Natural killer cell treated with Interleukin-12 subunit alpha and Interleukin-12 subunit beta and Interleukin-15 and Interleukin-18, amount 100 ng/mL, for 72 hours (primary cell): Measurements from ENCODE around the gene TAS2R38. TPM values are rescaled to one million over a fixed set of nuclear protein-coding genes. Genes with fewer than 3 reads are reported as not detected.
"Not testable (repeated sequence)": the region's sequence is repeated elsewhere in the genome, so short reads cannot be mapped to it uniquely, and the experiment has no call there.

ENCODE experiments used
- ATAC-seq, 2 donors: fragments of 150-1000 bp; cut with Tn5 transposase in 1 of 2; sonication (Bioruptor Pico), chemical (Tn5 transposase) in 1 of 2; 2 replicates each; pipeline ENCODE4 v1.10.0; 2021
- DNase-seq: peaks from one replicate; pipeline ENCODE4 v3.0.0; 2022; ENCODE audit warnings: low spot score
- H3K27ac Mint-ChIP-seq, 2 donors: 1 replicate in 1 of 2; 2 replicates in 1 of 2; pipeline ENCODE4 v1.8.0; 2022; ENCODE audit warnings: mixed read lengths in 2 of 2, mild to moderate bottlenecking in 1 of 2, moderate library complexity in 1 of 2
- H3K27me3 Mint-ChIP-seq, 2 donors: 1 replicate in 1 of 2; 2 replicates in 1 of 2; pipeline ENCODE4 v1.8.0; 2022; ENCODE audit warnings: mixed read lengths in 2 of 2
- H3K36me3 Mint-ChIP-seq: one replicate; pipeline ENCODE4 v1.8.0; 2022; ENCODE audit warnings: mixed read lengths
- H3K4me1 Mint-ChIP-seq, 2 donors: 1 replicate in 1 of 2; 2 replicates in 1 of 2; pipeline ENCODE4 v1.8.0; 2022; ENCODE audit warnings: low read depth in 2 of 2, mixed read lengths in 2 of 2, mild to moderate bottlenecking in 1 of 2
- H3K4me3 Mint-ChIP-seq: one replicate; pipeline ENCODE4 v1.8.0; 2022; ENCODE audit warnings: mixed read lengths
- H3K9me3 Mint-ChIP-seq: 2 replicates; pipeline ENCODE4 v1.8.0; 2022; ENCODE audit warnings: mixed read lengths
- total RNA-seq, 2 donors: library from RNA; stranded (reverse); gene quantifications; one replicate each; pipeline ENCODE4 v1.2.3, GENCODE V29; 2022

The TAS2R38 gene
- total RNA-seq, 2 donors from 2014 or later: not detected

GRCh38 chr7:141992156-141992555 lies 18.6 kb upstream of the TAS2R38 start:
- H3K27me3 Mint-ChIP-seq: peaks cover 0 to 10% of the 10 kb centered on the region in 2 donors
- ATAC-seq (no peak), DNase-seq (no peak)
- no peak overlapping the region for H3K4me3 Mint-ChIP-seq
- H3K4me1 Mint-ChIP-seq: peaks cover 23 to 48% of the 10 kb centered on the region in 2 donors
- H3K36me3 Mint-ChIP-seq: peaks cover 7% of the 10 kb centered on the region
- peak overlapping the region in 1 of 2 donors; percentile 80 for H3K27ac Mint-ChIP-seq
- no peaks in the 10 kb centered on the region for H3K9me3 Mint-ChIP-seq

- Mint-ChIP-seq H3K27ac (peak overlapping the region in 1 of 2 donors; percentile 80), H3K27me3 (no peaks in the 10 kb centered on the region), H3K4me3 (peak overlapping the region; percentile 2), H3K36me3 (no peaks in the 10 kb centered on the region), H3K4me1 (peaks cover 22 to 49% of the 10 kb centered on the region in 2 donors), H3K9me3 (no peaks in the 10 kb centered on the region)
- peak; percentile 58 to 59 for ATAC-seq
- DNase-seq: no peak
These were observed 17.6 kb upstream of the TAS2R38 start for GRCh38 chr7:141991140-141991539.

DNA sequence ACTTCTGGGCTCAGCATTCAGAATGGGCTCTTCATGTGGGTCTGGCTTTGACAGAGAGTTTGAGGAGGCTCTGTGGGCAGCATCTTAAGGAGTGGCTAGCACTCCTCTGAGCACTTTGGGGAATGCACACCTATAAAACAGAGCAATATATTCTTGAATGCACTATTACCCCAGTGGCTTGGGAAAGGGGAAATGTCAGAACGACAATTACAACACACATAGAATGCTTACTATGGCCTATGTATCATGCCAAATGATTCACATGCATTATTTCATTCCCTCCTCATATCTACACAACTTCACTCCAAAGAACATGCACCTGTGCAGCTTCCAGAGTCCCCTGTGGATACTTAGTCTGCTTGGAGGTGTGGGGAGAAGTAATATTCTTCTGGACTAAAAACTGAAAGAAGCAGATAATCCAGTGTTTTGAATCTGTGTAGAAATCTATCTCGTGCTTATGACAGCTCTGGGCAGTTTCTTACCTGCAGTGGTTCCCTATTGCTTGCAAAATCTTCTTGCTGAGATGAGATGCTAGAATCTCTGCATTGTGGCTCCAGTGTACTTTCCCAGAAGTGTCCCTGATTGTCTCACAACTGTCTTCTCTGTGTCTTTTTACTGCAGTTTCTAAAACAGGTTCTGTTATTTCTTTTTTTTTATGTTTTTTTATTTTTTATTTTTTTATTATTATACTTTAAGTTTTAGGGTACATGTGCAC lies 16.6 kb upstream of the TAS2R38 start:
- Mint-ChIP-seq H3K4me3 (no peak overlapping the region), H3K36me3 (no peaks in the 10 kb centered on the region), H3K9me3 (no peaks in the 10 kb centered on the region), H3K27ac (peak overlapping the region in 1 of 2 donors; percentile 80), H3K27me3 (no peaks in the 10 kb centered on the region), H3K4me1 (peaks cover 22 to 46% of the 10 kb centered on the region in 2 donors)
- no peak for DNase-seq
- no peak for ATAC-seq

GRCh38 chr7:141987803-141988202 lies 14.2 kb upstream of the TAS2R38 start:
- not testable (repeated sequence) for H3K36me3 Mint-ChIP-seq, ATAC-seq, H3K4me3 Mint-ChIP-seq, DNase-seq, H3K9me3 Mint-ChIP-seq, H3K27me3 Mint-ChIP-seq
- H3K4me1 Mint-ChIP-seq: peaks cover 22 to 36% of the 10 kb centered on the region in 2 donors
- H3K27ac Mint-ChIP-seq: peak overlapping the region in 1 of 2 donors; percentile 84

DNA sequence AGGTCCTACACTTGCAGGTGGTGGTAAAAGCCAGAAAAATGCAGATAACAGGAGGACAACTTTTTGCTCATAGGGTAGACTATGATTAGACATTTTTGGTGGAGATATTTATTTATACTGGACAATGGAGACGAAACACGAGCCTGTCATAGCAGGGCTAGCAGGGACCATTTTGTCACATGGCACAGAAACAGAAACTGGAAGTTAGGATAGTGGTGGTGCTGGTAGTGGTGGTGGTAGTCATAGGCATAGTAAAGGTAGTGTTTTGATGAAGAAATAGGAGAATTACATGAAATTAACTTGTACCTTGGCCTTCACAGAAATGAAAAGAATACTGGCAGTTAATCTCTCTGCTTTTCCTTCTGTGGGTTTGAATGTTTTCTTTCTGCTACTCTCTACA lies 13.3 kb upstream of the TAS2R38 start:
- DNase-seq (no peak), ATAC-seq (peak in 1 of 2 donors; percentile 73)
- Mint-ChIP-seq H3K36me3 (no peaks in the 10 kb centered on the region), H3K4me1 (peaks cover 22 to 36% of the 10 kb centered on the region in 2 donors), H3K4me3 (no peak overlapping the region), H3K27ac (peak overlapping the region in 1 of 2 donors; percentile 84), H3K27me3 (no peaks in the 10 kb centered on the region), H3K9me3 (no peaks in the 10 kb centered on the region)

GRCh38 chr7:141985926-141986325 lies 12.4 kb upstream of the TAS2R38 start:
- ATAC-seq, H3K27me3 Mint-ChIP-seq, H3K36me3 Mint-ChIP-seq, DNase-seq, H3K9me3 Mint-ChIP-seq, H3K4me3 Mint-ChIP-seq: not testable (repeated sequence)
- H3K27ac Mint-ChIP-seq: peak overlapping the region in 1 of 2 donors; percentile 35
- H3K4me1 Mint-ChIP-seq: peaks cover 19 to 32% of the 10 kb centered on the region in 2 donors

- no peaks in the 10 kb centered on the region for H3K36me3 Mint-ChIP-seq
- DNase-seq (no peak), ATAC-seq (peak in 1 of 2 donors; percentile 36)
- peaks cover 4% of the 10 kb centered on the region for H3K9me3 Mint-ChIP-seq
- no peaks in the 10 kb centered on the region for H3K27me3 Mint-ChIP-seq
- peak overlapping the region; percentile 29 for H3K4me3 Mint-ChIP-seq
- H3K27ac Mint-ChIP-seq: peak overlapping the region; percentile 20 to 89
- peaks cover 12 to 32% of the 10 kb centered on the region in 2 donors for H3K4me1 Mint-ChIP-seq
These were observed 6.0 kb upstream of the TAS2R38 start for GRCh38 chr7:141979568-141979967.

DNA sequence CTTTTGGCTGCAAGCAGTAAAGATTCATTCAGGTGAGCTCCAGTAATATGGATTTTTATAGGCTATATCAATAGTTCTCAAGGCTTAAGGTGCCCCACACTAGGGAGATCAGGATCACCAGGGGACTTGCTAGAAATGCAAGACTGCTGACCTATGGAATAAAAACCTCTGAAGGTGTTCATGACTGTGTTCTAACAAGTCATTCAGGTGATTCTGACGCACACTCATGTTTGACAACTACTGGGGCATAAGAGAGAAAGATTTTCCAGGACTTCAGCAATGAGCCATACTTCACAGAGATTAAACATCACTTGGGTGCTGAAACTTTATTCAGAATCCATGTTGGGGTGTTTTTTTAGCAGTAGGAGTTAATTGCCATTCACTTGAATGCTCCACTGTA lies 4.8 kb upstream of the TAS2R38 start:
- DNase-seq: no peak
- Mint-ChIP-seq H3K27me3 (no peaks in the 10 kb centered on the region), H3K9me3 (peaks cover 4% of the 10 kb centered on the region), H3K4me1 (peaks cover 12 to 32% of the 10 kb centered on the region in 2 donors), H3K36me3 (no peaks in the 10 kb centered on the region), H3K4me3 (no peak overlapping the region), H3K27ac (no peak overlapping the region)
- ATAC-seq: no peak

- Mint-ChIP-seq H3K36me3 (no peaks in the 10 kb centered on the region), H3K27me3 (no peaks in the 10 kb centered on the region), H3K27ac (peak overlapping the region in 1 of 2 donors; percentile 76), H3K4me3 (peak overlapping the region; percentile 55), H3K9me3 (peaks cover 4% of the 10 kb centered on the region), H3K4me1 (peaks cover 12 to 32% of the 10 kb centered on the region in 2 donors)
- DNase-seq (no peak), ATAC-seq (no peak)
These were observed 3.1 kb upstream of the TAS2R38 start for GRCh38 chr7:141976524-141977245.

DNA sequence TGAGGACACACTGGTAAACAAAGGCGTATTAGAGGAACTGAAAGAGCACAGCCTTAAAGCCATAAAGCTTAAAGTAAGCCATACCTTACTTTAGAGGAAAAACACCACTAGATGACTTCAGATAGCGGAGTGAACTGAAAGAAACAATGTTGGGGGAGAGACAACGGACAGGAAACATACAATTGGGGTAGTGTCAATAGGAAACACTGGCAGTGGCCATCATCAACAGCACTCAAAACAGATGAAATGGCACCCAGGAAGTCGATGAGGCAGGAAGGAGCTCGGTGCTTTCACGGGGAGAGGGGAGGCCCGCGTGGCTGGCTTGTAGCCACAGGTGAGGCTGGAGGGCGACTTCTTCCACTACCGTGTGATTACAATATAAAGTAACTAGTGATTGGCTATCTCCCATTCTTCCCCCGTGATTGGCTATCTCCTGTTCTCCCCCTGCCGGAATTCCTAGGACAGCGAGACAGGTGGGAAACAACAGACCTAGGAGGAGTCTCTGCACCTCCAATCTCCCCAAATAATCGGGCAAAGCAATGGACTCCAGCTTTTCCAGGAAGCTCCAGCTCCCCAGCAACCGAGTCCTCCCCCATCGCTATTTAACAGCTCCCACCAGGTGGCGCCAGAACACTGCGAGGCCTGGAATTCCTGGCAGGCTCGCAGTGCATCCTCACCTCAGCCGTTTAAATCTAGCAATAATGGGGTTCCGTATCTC lies 2.4 kb upstream of the TAS2R38 start:
- ATAC-seq: peak; percentile 63 to 83
- H3K27me3 Mint-ChIP-seq: no peaks in the 10 kb centered on the region
- H3K27ac Mint-ChIP-seq: peak overlapping the region; percentile 16 to 76
- peaks cover 4% of the 10 kb centered on the region for H3K9me3 Mint-ChIP-seq
- no peak for DNase-seq
- no peaks in the 10 kb centered on the region for H3K36me3 Mint-ChIP-seq
- H3K4me3 Mint-ChIP-seq: peak overlapping the region; percentile 55
- peaks cover 12 to 32% of the 10 kb centered on the region in 2 donors for H3K4me1 Mint-ChIP-seq

DNA sequence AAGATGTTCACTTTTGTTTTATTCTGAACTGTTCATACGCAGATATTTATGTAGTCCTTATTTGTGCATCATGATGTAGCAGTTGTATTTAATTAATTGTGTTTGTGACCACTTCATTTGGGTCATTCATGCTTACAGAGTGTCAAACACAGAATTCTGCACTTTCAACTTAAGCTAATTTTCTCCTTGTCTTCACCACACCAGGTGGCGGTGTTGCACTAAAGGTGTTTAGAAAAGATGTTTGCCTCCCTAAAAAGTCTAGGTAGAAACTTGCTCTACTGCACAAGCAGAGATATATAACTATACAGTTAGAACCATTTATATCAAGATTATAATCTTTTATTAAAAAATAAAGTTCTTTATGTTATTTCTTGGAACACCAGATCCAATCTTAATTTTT lies 1.3 kb upstream of the TAS2R38 start:
- H3K9me3 Mint-ChIP-seq: peaks cover 4% of the 10 kb centered on the region
- H3K4me1 Mint-ChIP-seq: peaks cover 12 to 28% of the 10 kb centered on the region in 2 donors
- H3K27ac Mint-ChIP-seq: no peak overlapping the region
- no peaks in the 10 kb centered on the region for H3K36me3 Mint-ChIP-seq
- no peak overlapping the region for H3K4me3 Mint-ChIP-seq
- DNase-seq (no peak), ATAC-seq (no peak)
- H3K27me3 Mint-ChIP-seq: no peaks in the 10 kb centered on the region

DNA sequence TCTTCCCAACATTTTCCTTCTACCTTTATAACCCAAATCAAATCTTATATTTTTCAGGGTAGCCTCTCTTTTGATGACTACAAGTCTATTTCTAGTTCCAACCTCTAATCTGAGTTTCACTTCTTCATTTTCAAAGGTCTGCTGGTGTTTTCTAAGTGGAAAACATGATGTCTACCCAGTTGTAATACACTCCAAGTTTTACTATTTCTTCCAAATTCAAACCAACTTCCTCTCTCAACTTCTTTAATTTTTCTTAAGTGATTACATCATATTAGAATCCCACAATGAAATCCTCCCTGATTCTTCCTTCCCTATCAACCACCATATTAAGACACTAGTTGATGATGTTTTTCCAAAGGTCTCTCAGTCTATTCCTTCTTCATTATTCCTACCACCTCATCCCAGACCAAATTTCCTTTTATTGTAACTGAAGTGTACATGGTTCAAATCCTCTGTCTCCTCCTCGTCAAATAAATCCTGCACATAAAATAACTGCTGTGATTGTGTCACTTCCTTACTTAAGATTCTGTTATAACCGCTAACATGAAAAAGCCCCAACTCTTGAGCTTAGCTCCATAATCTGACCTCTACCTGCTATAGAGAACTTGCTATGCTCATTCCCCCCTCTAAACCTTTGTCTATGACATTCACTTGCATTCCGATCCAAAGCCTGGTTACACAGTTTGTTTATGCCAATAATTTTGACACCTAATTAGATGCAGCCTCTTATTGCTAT lies 12.7 kb downstream of the TAS2R38 start:
- no peak overlapping the region for H3K27ac Mint-ChIP-seq
- no peaks in the 10 kb centered on the region for H3K9me3 Mint-ChIP-seq
- no peak for DNase-seq
- H3K36me3 Mint-ChIP-seq: no peaks in the 10 kb centered on the region
- no peak for ATAC-seq
- no peaks in the 10 kb centered on the region for H3K4me1 Mint-ChIP-seq
- no peak overlapping the region for H3K4me3 Mint-ChIP-seq
- H3K27me3 Mint-ChIP-seq: peaks cover 0 to 8% of the 10 kb centered on the region in 2 donors

DNA sequence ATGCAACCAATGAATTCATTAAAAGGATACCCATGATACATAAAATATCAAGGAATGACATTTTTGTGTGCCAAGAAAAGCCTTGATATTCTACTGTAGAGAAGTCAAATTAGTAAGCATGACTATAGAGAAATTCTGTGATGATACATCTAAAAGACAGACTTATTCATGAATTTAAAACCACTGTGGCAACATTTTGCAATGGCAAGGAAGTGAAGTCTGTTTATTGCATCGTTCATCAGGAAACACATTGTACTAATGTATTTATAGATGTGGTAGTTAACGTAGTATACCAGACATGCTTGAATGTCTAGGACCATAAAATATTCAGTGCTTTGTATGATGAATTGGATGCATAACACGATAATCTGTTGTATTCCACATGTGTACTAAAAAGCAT lies 17.5 kb downstream of the TAS2R38 start:
- Mint-ChIP-seq H3K36me3 (no peaks in the 10 kb centered on the region), H3K4me3 (no peak overlapping the region), H3K9me3 (no peaks in the 10 kb centered on the region), H3K27ac (no peak overlapping the region), H3K27me3 (peaks cover 0 to 9% of the 10 kb centered on the region in 2 donors), H3K4me1 (no peaks in the 10 kb centered on the region)
- DNase-seq (no peak), ATAC-seq (no peak)
